Sigmoid colon (tissue), 4 donors: ENCODE data around the gene RSRC2.

Experiments used
- POLR2AphosphoS5 ChIP-seq, 4 donors: sonication (generic); formaldehyde crosslinking; IDR thresholded peaks; one replicate each; pipeline ENCODE4 v1.6.1; 2017; ENCODE audit warnings: antibody characterized with exemption in 4 of 4
- TF ChIP-seq, protein P1 (sequence below), 4 experiments: fragments of 450-650 bp in 3 of 4; fragments of 200-600 bp in 1 of 4; IDR thresholded peaks; one replicate each; pipeline ENCODE4 v1.5.1; 2016 to 2019; ENCODE audit warnings: antibody characterized with exemption in 4 of 4, mild to moderate bottlenecking in 3 of 4, moderate library complexity in 2 of 4

- TF ChIP-seq, protein P1, sequence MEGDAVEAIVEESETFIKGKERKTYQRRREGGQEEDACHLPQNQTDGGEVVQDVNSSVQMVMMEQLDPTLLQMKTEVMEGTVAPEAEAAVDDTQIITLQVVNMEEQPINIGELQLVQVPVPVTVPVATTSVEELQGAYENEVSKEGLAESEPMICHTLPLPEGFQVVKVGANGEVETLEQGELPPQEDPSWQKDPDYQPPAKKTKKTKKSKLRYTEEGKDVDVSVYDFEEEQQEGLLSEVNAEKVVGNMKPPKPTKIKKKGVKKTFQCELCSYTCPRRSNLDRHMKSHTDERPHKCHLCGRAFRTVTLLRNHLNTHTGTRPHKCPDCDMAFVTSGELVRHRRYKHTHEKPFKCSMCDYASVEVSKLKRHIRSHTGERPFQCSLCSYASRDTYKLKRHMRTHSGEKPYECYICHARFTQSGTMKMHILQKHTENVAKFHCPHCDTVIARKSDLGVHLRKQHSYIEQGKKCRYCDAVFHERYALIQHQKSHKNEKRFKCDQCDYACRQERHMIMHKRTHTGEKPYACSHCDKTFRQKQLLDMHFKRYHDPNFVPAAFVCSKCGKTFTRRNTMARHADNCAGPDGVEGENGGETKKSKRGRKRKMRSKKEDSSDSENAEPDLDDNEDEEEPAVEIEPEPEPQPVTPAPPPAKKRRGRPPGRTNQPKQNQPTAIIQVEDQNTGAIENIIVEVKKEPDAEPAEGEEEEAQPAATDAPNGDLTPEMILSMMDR (IDR thresholded peaks at IDR 0.05) = no peak
- no peak for TF ChIP-seq POLR2AphosphoS5 (IDR thresholded peaks at IDR 0.05)
Observed at GRCh38 chr12:122503783-122504590, 22.7 kb downstream of the RSRC2 start.
